Gastrocnemius medialis (tissue), 4 donors: ENCODE data around the gene DCHS2. TPM values are rescaled to one million over a fixed set of nuclear protein-coding genes. Genes with fewer than 3 reads are reported as not detected.

Experiments used
- ATAC-seq, 2 donors: fragments of 150-250 bp; one replicate each; pipeline ENCODE4 v1.9.1; 2016
- DNase-seq, 2 donors: peaks; one replicate each; pipeline ENCODE4 v3.0.0-alpha.2; 2019
- H3K27ac ChIP-seq, 4 donors: fragments of 200-600 bp; sonication (generic); 1 replicate in 1 of 4; 2 replicates in 3 of 4; pipeline ENCODE4 v1.5.1; 2016 to 2018; ENCODE audit warnings: mild to moderate bottlenecking in 2 of 4, moderate library complexity in 1 of 4
- H3K27me3 ChIP-seq, 3 donors: fragments of 200-600 bp; sonication (generic) in 2 of 3; 1 replicate in 1 of 3; 2 replicates in 2 of 3; pipeline versions ENCODE4 v1.5.1 to v1.6.0; 2016 to 2019; ENCODE audit warnings: mild to moderate bottlenecking in 1 of 3, moderate library complexity in 1 of 3
- H3K36me3 ChIP-seq, 2 donors: fragments of 200-600 bp; sonication (generic) in 1 of 2; one replicate each; pipeline ENCODE4 v1.5.1; 2017 to 2018
- H3K4me1 ChIP-seq, 2 donors: fragments of 200-600 bp; sonication (generic) in 1 of 2; one replicate each; pipeline ENCODE4 v1.5.1; 2016 to 2017; ENCODE audit warnings: mild to moderate bottlenecking in 2 of 2
- H3K4me3 ChIP-seq, 4 donors: fragments of 200-600 bp; sonication (generic) in 3 of 4; 1 replicate in 1 of 4; 2 replicates in 3 of 4; pipeline ENCODE4 v1.5.1; 2016 to 2019; ENCODE audit warnings: mild to moderate bottlenecking in 2 of 4
- H3K9me3 ChIP-seq, 3 donors: fragments of 200-600 bp; sonication (generic) in 2 of 3; 1 replicate in 1 of 3; 2 replicates in 2 of 3; pipeline ENCODE4 v1.5.1; 2016 to 2019
- POLR2A ChIP-seq, 2 donors: fragments of 450-650 bp; IDR thresholded peaks; one replicate each; pipeline ENCODE4 v1.6.1; 2017; ENCODE audit warnings: antibody characterized with exemption in 2 of 2, mild to moderate bottlenecking in 2 of 2, moderate library complexity in 2 of 2
- in situ Hi-C, 4 donors: fragments of 200-750 bp; cut with MboI; loops; one replicate each; pipeline versions ENCODE4 v1.15.0 to v1.8.0; 2017; ENCODE audit warnings: low sequenced_read_pairs in 4 of 4
- intact Hi-C: fragments of 100-400 bp; cut with DNase I; formaldehyde crosslinking; loops from one replicate; pipeline ENCODE4 v1.15.1; 2023; ENCODE audit warnings: low total_unique reads
- total RNA-seq, 4 donors: library from RNA; depleted of rRNA; stranded (reverse); fragments of >200 nt; gene quantifications; one replicate each; pipeline versions ENCODE4 v1.1.0 to v1.2.3, GENCODE V29; 2016
- TF ChIP-seq, protein P1 (sequence below), 5 experiments: fragments of 450-650 bp in 3 of 5; fragments of 200-600 bp in 2 of 5; sonication (generic) in 2 of 5; IDR thresholded peaks in 4 of 5; conservative IDR thresholded peaks in 1 of 5; 1 replicate in 4 of 5; 2 replicates in 1 of 5; pipeline ENCODE4 v1.5.1; 2016 to 2019; ENCODE audit warnings: antibody characterized with exemption in 5 of 5, mild to moderate bottlenecking in 3 of 5, moderate library complexity in 3 of 5

Gene DCHS2
- total RNA-seq, 4 donors from 2014 or later, result under 0.01 to 0.18 (median 0.04) TPM

GRCh38 chr4:154349829-154350228 lies 141.8 kb downstream of the DCHS2 start:
- Histone ChIP-seq H3K27me3 (no peaks in the 10 kb centered on the region), H3K9me3 (no peaks in the 10 kb centered on the region), H3K4me1 (no peaks in the 10 kb centered on the region), H3K36me3 (no peaks in the 10 kb centered on the region), H3K4me3 (no peak overlapping the region), H3K27ac (no peak overlapping the region)
- TF ChIP-seq, protein P1, sequence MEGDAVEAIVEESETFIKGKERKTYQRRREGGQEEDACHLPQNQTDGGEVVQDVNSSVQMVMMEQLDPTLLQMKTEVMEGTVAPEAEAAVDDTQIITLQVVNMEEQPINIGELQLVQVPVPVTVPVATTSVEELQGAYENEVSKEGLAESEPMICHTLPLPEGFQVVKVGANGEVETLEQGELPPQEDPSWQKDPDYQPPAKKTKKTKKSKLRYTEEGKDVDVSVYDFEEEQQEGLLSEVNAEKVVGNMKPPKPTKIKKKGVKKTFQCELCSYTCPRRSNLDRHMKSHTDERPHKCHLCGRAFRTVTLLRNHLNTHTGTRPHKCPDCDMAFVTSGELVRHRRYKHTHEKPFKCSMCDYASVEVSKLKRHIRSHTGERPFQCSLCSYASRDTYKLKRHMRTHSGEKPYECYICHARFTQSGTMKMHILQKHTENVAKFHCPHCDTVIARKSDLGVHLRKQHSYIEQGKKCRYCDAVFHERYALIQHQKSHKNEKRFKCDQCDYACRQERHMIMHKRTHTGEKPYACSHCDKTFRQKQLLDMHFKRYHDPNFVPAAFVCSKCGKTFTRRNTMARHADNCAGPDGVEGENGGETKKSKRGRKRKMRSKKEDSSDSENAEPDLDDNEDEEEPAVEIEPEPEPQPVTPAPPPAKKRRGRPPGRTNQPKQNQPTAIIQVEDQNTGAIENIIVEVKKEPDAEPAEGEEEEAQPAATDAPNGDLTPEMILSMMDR (IDR thresholded peaks at IDR 0.05 in 4 of 5, conservative IDR thresholded peaks at IDR 0.05 in 1 of 5), result no peak
- no peak for TF ChIP-seq POLR2A (IDR thresholded peaks at IDR 0.05)
- intact Hi-C loops, result no loop called here
- DNase-seq (no peak), ATAC-seq (no peak)
- in situ Hi-C loops, result no loop called here

DNA sequence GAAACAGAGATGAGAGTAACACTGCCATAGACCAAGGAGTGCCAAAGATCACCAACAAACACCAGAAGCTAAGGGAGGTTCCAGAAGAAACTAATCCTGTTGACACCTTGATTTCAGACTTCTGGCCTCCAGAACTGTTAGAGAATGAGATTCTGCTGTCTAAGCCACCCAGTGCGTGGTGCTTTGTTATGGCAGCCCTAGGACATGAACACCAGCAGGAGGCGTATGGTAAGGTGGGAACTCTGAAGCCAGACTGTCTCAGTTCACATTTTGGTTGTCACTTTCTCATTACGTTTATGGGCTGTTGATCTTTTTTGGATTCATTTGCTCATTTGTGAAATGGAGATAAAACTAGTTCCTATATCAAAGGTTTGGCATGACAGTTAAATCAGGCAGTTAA lies 142.9 kb downstream of the DCHS2 start:
- intact Hi-C loops, result no loop called here
- no peak for ATAC-seq
- TF ChIP-seq, protein P1 (IDR thresholded peaks at IDR 0.05 in 4 of 5, conservative IDR thresholded peaks at IDR 0.05 in 1 of 5), result no peak
- TF ChIP-seq POLR2A (IDR thresholded peaks at IDR 0.05), result no peak
- in situ Hi-C loops, result no loop called here
- Histone ChIP-seq H3K4me3 (no peak overlapping the region), H3K27me3 (no peaks in the 10 kb centered on the region), H3K4me1 (no peaks in the 10 kb centered on the region), H3K27ac (no peak overlapping the region), H3K9me3 (no peaks in the 10 kb centered on the region), H3K36me3 (no peaks in the 10 kb centered on the region)
- DNase-seq, result no peak

DNA sequence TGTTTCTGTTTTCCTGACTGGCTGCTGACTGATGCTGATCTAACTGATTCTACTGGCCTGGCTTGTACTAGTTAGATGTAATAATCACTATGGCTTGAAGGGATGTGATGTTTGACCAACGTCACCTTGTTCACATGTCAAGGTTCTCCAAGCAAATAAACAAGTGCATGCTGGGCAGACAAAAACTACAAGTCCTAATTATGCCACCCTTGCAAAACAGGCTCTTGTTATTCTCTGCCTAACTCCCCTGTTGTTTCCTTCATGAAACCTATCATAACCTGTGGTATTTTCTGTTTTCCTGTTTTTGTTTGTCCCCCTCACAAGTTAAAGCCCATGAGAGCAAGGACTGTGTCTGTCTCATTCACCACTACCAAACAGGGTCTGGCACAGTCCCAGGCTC lies 146.2 kb downstream of the DCHS2 start:
- H3K9me3 ChIP-seq, result no peaks in the 10 kb centered on the region
- H3K4me3 ChIP-seq, result no peak overlapping the region
- TF ChIP-seq, protein P1 (IDR thresholded peaks at IDR 0.05 in 4 of 5, conservative IDR thresholded peaks at IDR 0.05 in 1 of 5), result no peak
- no peak for TF ChIP-seq POLR2A (IDR thresholded peaks at IDR 0.05)
- no peak overlapping the region for H3K27ac ChIP-seq
- H3K36me3 ChIP-seq, result no peaks in the 10 kb centered on the region
- no peaks in the 10 kb centered on the region for H3K27me3 ChIP-seq
- ATAC-seq, result no peak
- no peaks in the 10 kb centered on the region for H3K4me1 ChIP-seq
- intact Hi-C loops (no loop called here), in situ Hi-C loops (no loop called here)
- DNase-seq, result no peak

GRCh38 chr4:154344686-154345085 lies 146.9 kb downstream of the DCHS2 start:
- Histone ChIP-seq H3K27ac (no peak overlapping the region), H3K9me3 (no peaks in the 10 kb centered on the region), H3K4me1 (no peaks in the 10 kb centered on the region), H3K4me3 (no peak overlapping the region), H3K36me3 (no peaks in the 10 kb centered on the region), H3K27me3 (no peaks in the 10 kb centered on the region)
- ATAC-seq (no peak), DNase-seq (no peak)
- TF ChIP-seq POLR2A (IDR thresholded peaks at IDR 0.05), result no peak
- TF ChIP-seq, protein P1 (IDR thresholded peaks at IDR 0.05 in 4 of 5, conservative IDR thresholded peaks at IDR 0.05 in 1 of 5), result no peak
- in situ Hi-C loops, result no loop called here
- intact Hi-C loops, result no loop called here

GRCh38 chr4:154343651-154344050 lies 147.9 kb downstream of the DCHS2 start:
- no peaks in the 10 kb centered on the region for H3K4me1 ChIP-seq
- H3K4me3 ChIP-seq, result no peak overlapping the region
- H3K27me3 ChIP-seq, result no peaks in the 10 kb centered on the region
- in situ Hi-C loops (no loop called here), intact Hi-C loops (no loop called here)
- no peak overlapping the region for H3K27ac ChIP-seq
- no peak for TF ChIP-seq POLR2A (IDR thresholded peaks at IDR 0.05)
- TF ChIP-seq, protein P1 (IDR thresholded peaks at IDR 0.05 in 4 of 5, conservative IDR thresholded peaks at IDR 0.05 in 1 of 5), result no peak
- H3K9me3 ChIP-seq, result no peaks in the 10 kb centered on the region
- DNase-seq (no peak), ATAC-seq (no peak)
- no peaks in the 10 kb centered on the region for H3K36me3 ChIP-seq
